ENCODE data around the gene JAZF1.

Gene JAZF1

DNA sequence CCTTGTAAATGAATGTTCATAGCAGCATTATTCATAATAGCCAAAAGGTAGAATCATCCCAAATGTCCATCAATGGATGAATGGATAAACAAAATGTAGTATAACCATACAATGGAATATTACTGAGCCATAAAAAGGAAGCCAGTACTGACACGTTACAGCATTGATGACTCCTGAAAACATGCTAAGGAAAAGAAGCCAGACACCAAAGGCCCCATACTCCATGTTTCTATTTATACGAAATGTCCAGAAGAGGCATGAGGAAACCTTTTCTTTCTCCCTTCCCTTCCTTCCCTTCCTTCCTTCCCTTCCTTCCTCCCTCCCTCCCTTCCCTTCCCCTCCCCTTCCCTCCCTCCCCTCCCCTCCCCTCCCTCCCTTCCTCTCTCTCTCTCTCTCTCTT, 131.9 kb downstream of the JAZF1 start:
- TF ChIP-seq FOXM1 (IDR thresholded peaks at IDR 0.05; ENCODE audit: borderline replicate concordance, low read depth) = no peak
- no peak for TF ChIP-seq YY1 (IDR thresholded peaks at IDR 0.05; ENCODE audit: low read depth)
- no peak for TF ChIP-seq NFIC (IDR thresholded peaks at IDR 0.05)
- TF ChIP-seq RAD21 (IDR thresholded peaks at IDR 0.05; ENCODE audit: low read depth) = no peak
- no peak for TF ChIP-seq TAF1 (IDR thresholded peaks at IDR 0.05; ENCODE audit: low read depth)
- no peak for TF ChIP-seq EP300 (IDR thresholded peaks at IDR 0.05; ENCODE audit: borderline replicate concordance)
- TF ChIP-seq, protein P1, sequence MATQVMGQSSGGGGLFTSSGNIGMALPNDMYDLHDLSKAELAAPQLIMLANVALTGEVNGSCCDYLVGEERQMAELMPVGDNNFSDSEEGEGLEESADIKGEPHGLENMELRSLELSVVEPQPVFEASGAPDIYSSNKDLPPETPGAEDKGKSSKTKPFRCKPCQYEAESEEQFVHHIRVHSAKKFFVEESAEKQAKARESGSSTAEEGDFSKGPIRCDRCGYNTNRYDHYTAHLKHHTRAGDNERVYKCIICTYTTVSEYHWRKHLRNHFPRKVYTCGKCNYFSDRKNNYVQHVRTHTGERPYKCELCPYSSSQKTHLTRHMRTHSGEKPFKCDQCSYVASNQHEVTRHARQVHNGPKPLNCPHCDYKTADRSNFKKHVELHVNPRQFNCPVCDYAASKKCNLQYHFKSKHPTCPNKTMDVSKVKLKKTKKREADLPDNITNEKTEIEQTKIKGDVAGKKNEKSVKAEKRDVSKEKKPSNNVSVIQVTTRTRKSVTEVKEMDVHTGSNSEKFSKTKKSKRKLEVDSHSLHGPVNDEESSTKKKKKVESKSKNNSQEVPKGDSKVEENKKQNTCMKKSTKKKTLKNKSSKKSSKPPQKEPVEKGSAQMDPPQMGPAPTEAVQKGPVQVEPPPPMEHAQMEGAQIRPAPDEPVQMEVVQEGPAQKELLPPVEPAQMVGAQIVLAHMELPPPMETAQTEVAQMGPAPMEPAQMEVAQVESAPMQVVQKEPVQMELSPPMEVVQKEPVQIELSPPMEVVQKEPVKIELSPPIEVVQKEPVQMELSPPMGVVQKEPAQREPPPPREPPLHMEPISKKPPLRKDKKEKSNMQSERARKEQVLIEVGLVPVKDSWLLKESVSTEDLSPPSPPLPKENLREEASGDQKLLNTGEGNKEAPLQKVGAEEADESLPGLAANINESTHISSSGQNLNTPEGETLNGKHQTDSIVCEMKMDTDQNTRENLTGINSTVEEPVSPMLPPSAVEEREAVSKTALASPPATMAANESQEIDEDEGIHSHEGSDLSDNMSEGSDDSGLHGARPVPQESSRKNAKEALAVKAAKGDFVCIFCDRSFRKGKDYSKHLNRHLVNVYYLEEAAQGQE (IDR thresholded peaks at IDR 0.05; ENCODE audit: low read depth) = no peak
- no peak for TF ChIP-seq CEBPB (IDR thresholded peaks at IDR 0.05)
- TF ChIP-seq TCF12 (IDR thresholded peaks at IDR 0.05; ENCODE audit: low read depth) = no peak
- no peak for TF ChIP-seq EGR1 (IDR thresholded peaks at IDR 0.05)
- TF ChIP-seq, protein P2, sequence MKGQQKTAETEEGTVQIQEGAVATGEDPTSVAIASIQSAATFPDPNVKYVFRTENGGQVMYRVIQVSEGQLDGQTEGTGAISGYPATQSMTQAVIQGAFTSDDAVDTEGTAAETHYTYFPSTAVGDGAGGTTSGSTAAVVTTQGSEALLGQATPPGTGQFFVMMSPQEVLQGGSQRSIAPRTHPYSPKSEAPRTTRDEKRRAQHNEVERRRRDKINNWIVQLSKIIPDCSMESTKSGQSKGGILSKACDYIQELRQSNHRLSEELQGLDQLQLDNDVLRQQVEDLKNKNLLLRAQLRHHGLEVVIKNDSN (IDR thresholded peaks at IDR 0.05) = no peak
- TF ChIP-seq TEAD4 (IDR thresholded peaks at IDR 0.05) = no peak
- no peak for TF ChIP-seq ZBTB7A (IDR thresholded peaks at IDR 0.05; ENCODE audit: low read depth)
- TF ChIP-seq CREB1 (IDR thresholded peaks at IDR 0.05; ENCODE audit: low read depth) = no peak
- TF ChIP-seq, protein P3, sequence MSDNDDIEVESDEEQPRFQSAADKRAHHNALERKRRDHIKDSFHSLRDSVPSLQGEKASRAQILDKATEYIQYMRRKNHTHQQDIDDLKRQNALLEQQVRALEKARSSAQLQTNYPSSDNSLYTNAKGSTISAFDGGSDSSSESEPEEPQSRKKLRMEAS (IDR thresholded peaks at IDR 0.05) = no peak

DNA sequence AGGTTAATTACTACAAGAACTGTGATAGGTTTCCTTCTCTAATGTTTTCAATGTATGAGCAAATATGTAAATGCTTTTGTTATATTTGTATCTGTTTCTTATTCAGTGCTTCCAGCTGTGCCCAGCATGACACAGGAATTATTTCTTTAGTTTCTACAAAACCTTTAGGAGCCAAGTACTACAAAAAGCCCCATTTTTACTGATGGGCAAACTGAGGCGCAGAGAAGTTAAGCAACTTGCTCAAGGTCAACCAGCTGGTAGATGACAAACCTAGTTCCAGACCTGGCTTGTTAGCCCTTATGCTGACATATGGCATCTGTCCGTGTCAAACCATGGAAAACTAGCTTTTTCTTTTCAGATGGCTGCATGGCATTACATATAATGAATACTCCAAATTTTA, 134.6 kb downstream of the JAZF1 start:
- TF ChIP-seq EP300 (IDR thresholded peaks at IDR 0.05; ENCODE audit: borderline replicate concordance) (no peak), CREB1 (IDR thresholded peaks at IDR 0.05; ENCODE audit: low read depth) (no peak), RAD21 (IDR thresholded peaks at IDR 0.05; ENCODE audit: low read depth) (no peak), FOXM1 (IDR thresholded peaks at IDR 0.05; ENCODE audit: borderline replicate concordance, low read depth) (no peak), YY1 (IDR thresholded peaks at IDR 0.05; ENCODE audit: low read depth) (no peak), TEAD4 (IDR thresholded peaks at IDR 0.05) (no peak), EGR1 (IDR thresholded peaks at IDR 0.05) (no peak), CEBPB (IDR thresholded peaks at IDR 0.05) (no peak), TCF12 (IDR thresholded peaks at IDR 0.05; ENCODE audit: low read depth) (no peak), ZBTB7A (IDR thresholded peaks at IDR 0.05; ENCODE audit: low read depth) (no peak), TAF1 (IDR thresholded peaks at IDR 0.05; ENCODE audit: low read depth) (no peak), NFIC (IDR thresholded peaks at IDR 0.05) (no peak)
- TF ChIP-seq, protein P1 (IDR thresholded peaks at IDR 0.05; ENCODE audit: low read depth) = no peak
- TF ChIP-seq, protein P3 (IDR thresholded peaks at IDR 0.05) = no peak
- TF ChIP-seq, protein P2 (IDR thresholded peaks at IDR 0.05) = no peak

DNA sequence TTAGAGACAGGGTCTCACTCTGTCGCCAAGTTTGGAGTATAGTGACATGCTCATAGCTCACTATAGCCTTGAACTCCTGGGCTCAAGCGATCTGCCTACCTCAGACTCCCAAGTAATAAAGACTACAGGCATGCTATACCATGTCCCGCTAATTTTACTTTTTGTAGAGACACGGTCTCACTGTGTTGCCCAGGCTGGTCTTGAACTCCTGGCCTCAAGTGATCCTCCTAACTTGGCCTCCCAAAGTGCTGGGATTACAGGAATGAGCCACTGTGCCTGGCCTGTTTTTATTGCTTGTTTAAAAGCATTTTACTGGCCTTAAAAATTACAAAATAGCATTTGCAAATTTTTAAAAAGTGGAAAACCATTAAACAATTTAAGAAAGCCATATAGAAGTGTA, 135.0 kb downstream of the JAZF1 start:
- no peak for TF ChIP-seq TCF12 (IDR thresholded peaks at IDR 0.05; ENCODE audit: low read depth)
- no peak for TF ChIP-seq RAD21 (IDR thresholded peaks at IDR 0.05; ENCODE audit: low read depth)
- TF ChIP-seq, protein P2 (IDR thresholded peaks at IDR 0.05) = no peak
- no peak for TF ChIP-seq FOXM1 (IDR thresholded peaks at IDR 0.05; ENCODE audit: borderline replicate concordance, low read depth)
- no peak for TF ChIP-seq CREB1 (IDR thresholded peaks at IDR 0.05; ENCODE audit: low read depth)
- TF ChIP-seq, protein P1 (IDR thresholded peaks at IDR 0.05; ENCODE audit: low read depth) = no peak
- no peak for TF ChIP-seq TEAD4 (IDR thresholded peaks at IDR 0.05)
- TF ChIP-seq ZBTB7A (IDR thresholded peaks at IDR 0.05; ENCODE audit: low read depth) = no peak
- no peak for TF ChIP-seq EP300 (IDR thresholded peaks at IDR 0.05; ENCODE audit: borderline replicate concordance)
- no peak for TF ChIP-seq YY1 (IDR thresholded peaks at IDR 0.05; ENCODE audit: low read depth)
- TF ChIP-seq, protein P3 (IDR thresholded peaks at IDR 0.05) = no peak
- no peak for TF ChIP-seq CEBPB (IDR thresholded peaks at IDR 0.05)
- no peak for TF ChIP-seq TAF1 (IDR thresholded peaks at IDR 0.05; ENCODE audit: low read depth)
- no peak for TF ChIP-seq EGR1 (IDR thresholded peaks at IDR 0.05)
- no peak for TF ChIP-seq NFIC (IDR thresholded peaks at IDR 0.05)
